Bronchial epithelial cell (primary cell): Measurements from ENCODE around the gene EIPR1. TPM values are rescaled to one million over a fixed set of nuclear protein-coding genes. Genes with fewer than 3 reads are reported as not detected.

Experiments used
- DNase-seq: peaks from one replicate; pipeline ENCODE4 v3.0.0-alpha.2; 2010; ENCODE audit warnings: low read depth
- FAIRE-seq: peaks from 2 replicates; lab custom pipeline; 2011; peaks lifted over from hg19 to GRCh38; lab: Jason Lieb, UNC
- H3K27me3 ChIP-seq: 2 replicates; pipeline ENCODE4 v1.5.1; 2011; ENCODE audit warnings: low read length; ENCODE audit not compliant: control insufficient read depth, insufficient read depth
- H3K36me3 ChIP-seq: 2 replicates; pipeline ENCODE4 v1.5.1; 2011; ENCODE audit warnings: low read length; ENCODE audit not compliant: control insufficient read depth, insufficient read depth
- H3K4me3 ChIP-seq: 2 replicates; pipeline ENCODE4 v1.5.1; 2011; ENCODE audit warnings: mild to moderate bottlenecking, low read depth, low read length, control low read depth
- CTCF ChIP-seq: IDR thresholded peaks from 2 replicates; pipeline ENCODE4 v1.5.1; 2011; ENCODE audit warnings: mild to moderate bottlenecking, moderate library complexity, low read length, control low read depth, inconsistent platforms; ENCODE audit not compliant: insufficient read depth, severe bottlenecking
- total RNA-seq: library from RNA; depleted of rRNA; stranded (reverse); fragments of >200 nt; gene quantifications from 2 replicates; pipeline ENCODE4 v1.2.1, GENCODE V29; 2014

Gene EIPR1
- total RNA-seq, 1 donor from 2014 or later = 44.5 TPM

- FAIRE-seq = no peak
- no peaks in the 10 kb centered on the region for H3K27me3 ChIP-seq
- H3K36me3 ChIP-seq = peaks cover 2% of the 10 kb centered on the region
- no peak for TF ChIP-seq CTCF
- no peak overlapping the region for H3K4me3 ChIP-seq
- no peak for DNase-seq
These were observed 169.0 kb downstream of the EIPR1 start for GRCh38 chr2:3208591-3208990.

- no peak for TF ChIP-seq CTCF
- H3K36me3 ChIP-seq = peaks cover 2% of the 10 kb centered on the region
- DNase-seq (no peak), FAIRE-seq (no peak)
- H3K4me3 ChIP-seq = no peak overlapping the region
- no peaks in the 10 kb centered on the region for H3K27me3 ChIP-seq
These were observed 169.4 kb downstream of the EIPR1 start for GRCh38 chr2:3208179-3208578.

GRCh38 chr2:3207091-3207491 lies 170.5 kb downstream of the EIPR1 start:
- DNase-seq = no peak
- H3K36me3 ChIP-seq = peaks cover 2% of the 10 kb centered on the region
- H3K4me3 ChIP-seq = no peak overlapping the region

GRCh38 chr2:3205845-3206244 lies 171.8 kb downstream of the EIPR1 start:
- TF ChIP-seq CTCF = no peak
- FAIRE-seq (no peak), DNase-seq (no peak)
- no peaks in the 10 kb centered on the region for H3K36me3 ChIP-seq
- no peaks in the 10 kb centered on the region for H3K27me3 ChIP-seq
- no peak overlapping the region for H3K4me3 ChIP-seq

More at GRCh38 chr2:3207091-3207491, 170.5 kb downstream of the EIPR1 start:
- no peak for TF ChIP-seq CTCF
- H3K27me3 ChIP-seq = no peaks in the 10 kb centered on the region
- no peak for FAIRE-seq

GRCh38 chr2:3204031-3204821 lies 173.4 kb downstream of the EIPR1 start:
- TF ChIP-seq CTCF = no peak
- H3K4me3 ChIP-seq = no peak overlapping the region

More at GRCh38 chr2:3204031-3204821, 173.4 kb downstream of the EIPR1 start:
- FAIRE-seq = no peak
- H3K27me3 ChIP-seq = no peaks in the 10 kb centered on the region
- peaks cover 1% of the 10 kb centered on the region for H3K36me3 ChIP-seq
- DNase-seq = no peak
